Activated CD8-positive, alpha-beta T cell treated with anti-CD3 and anti-CD28 coated beads for 36 hours (primary cell): ENCODE data around the gene SAMD9. TPM values are rescaled to one million over a fixed set of nuclear protein-coding genes. Genes with fewer than 3 reads are reported as not detected.

ENCODE experiments used
- ATAC-seq: fragments of 200-7000 bp; cut with Tn5 transposase; one replicate; pipeline ENCODE4 v1.10.0; 2021; ENCODE audit warnings: mild to moderate bottlenecking, moderate library complexity
- CTCF ChIA-PET: fragments of 350-600 bp; sonication (Branson Sonifier 250); formaldehyde crosslinking; loops from one replicate; lab custom pipeline; 2021; ENCODE audit warnings: antibody characterized with exemption; lab: Charles Lee
- POLR2A ChIA-PET: fragments of 350-600 bp; sonication (Branson Sonifier 250); formaldehyde crosslinking; loops from one replicate; lab custom pipeline; 2021; ENCODE audit warnings: antibody characterized with exemption; lab: Charles Lee
- DNase-seq: peaks from one replicate; pipeline ENCODE4 v3.0.0-alpha.2; 2020
- H3K27ac Mint-ChIP-seq: one replicate; pipeline ENCODE4 v1.8.0; 2021; ENCODE audit warnings: mild to moderate bottlenecking, mixed read lengths
- H3K27me3 Mint-ChIP-seq: one replicate; pipeline ENCODE4 v1.8.0; 2021; ENCODE audit warnings: mixed read lengths
- H3K36me3 Mint-ChIP-seq: one replicate; pipeline ENCODE4 v1.8.0; 2021; ENCODE audit warnings: low read depth, mixed read lengths
- H3K4me1 Mint-ChIP-seq: one replicate; pipeline ENCODE4 v1.8.0; 2021; ENCODE audit warnings: low read depth, mixed read lengths
- H3K4me3 Mint-ChIP-seq: one replicate; pipeline ENCODE4 v1.8.0; 2021; ENCODE audit warnings: mild to moderate bottlenecking, moderate library complexity, mixed read lengths
- H3K9me3 Mint-ChIP-seq: one replicate; pipeline ENCODE4 v1.8.0; 2021; ENCODE audit warnings: mixed read lengths
- CTCF ChIP-seq: fragments of 200-600 bp; IDR thresholded peaks from one replicate; pipeline ENCODE4 v1.8.0; 2022; ENCODE audit warnings: antibody characterized with exemption, mild to moderate bottlenecking
- intact Hi-C: fragments of 100-400 bp; cut with micrococcal nuclease; formaldehyde crosslinking; loops from one replicate; pipeline ENCODE4 v1.10.0; 2022
- total RNA-seq, 2 experiments: library from RNA; stranded (reverse); gene quantifications; one replicate each; pipeline ENCODE4 v1.2.3, GENCODE V29; 2021

Gene SAMD9
- total RNA-seq, 2 experiments from 2014 or later, result 13.6 to 14.6 TPM

DNA sequence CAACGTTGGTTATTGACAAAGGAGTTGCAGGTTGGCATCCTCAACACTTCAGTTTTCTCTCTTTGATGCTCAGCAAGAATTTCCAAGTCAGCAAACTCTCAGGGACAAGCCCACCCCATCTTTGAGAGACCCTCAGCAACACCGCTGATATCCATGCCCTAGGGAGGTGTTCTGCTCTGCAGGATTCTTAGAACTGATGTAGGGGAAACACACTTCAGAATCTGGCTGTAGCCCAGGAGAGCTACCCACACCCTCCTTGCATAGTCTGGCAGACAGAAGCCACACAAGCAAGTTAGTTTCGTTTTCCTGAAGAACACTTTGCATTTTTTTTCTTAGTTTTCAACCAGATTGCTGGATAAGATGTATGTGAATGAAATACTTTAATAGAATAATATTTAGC lies 29.6 kb upstream of the SAMD9 start:
- Mint-ChIP-seq H3K4me3 (peak overlapping the region; percentile 84), H3K27ac (peak overlapping the region; percentile 87), H3K36me3 (peaks cover 17% of the 10 kb centered on the region), H3K4me1 (peaks cover 29% of the 10 kb centered on the region), H3K27me3 (no peaks in the 10 kb centered on the region), H3K9me3 (peaks cover 2% of the 10 kb centered on the region)
- ChIA-PET CTCF (no interaction called here), POLR2A (interaction anchor here (1.1 kb wide), 1 partner anchor 69 kb away, joined by 3 read pairs; no protein-coding TSS in a partner anchor)
- no peak for TF ChIP-seq CTCF
- peak; percentile 92 for ATAC-seq
- DNase-seq, result peak; percentile 63
- intact Hi-C loops, result no loop called here

DNA sequence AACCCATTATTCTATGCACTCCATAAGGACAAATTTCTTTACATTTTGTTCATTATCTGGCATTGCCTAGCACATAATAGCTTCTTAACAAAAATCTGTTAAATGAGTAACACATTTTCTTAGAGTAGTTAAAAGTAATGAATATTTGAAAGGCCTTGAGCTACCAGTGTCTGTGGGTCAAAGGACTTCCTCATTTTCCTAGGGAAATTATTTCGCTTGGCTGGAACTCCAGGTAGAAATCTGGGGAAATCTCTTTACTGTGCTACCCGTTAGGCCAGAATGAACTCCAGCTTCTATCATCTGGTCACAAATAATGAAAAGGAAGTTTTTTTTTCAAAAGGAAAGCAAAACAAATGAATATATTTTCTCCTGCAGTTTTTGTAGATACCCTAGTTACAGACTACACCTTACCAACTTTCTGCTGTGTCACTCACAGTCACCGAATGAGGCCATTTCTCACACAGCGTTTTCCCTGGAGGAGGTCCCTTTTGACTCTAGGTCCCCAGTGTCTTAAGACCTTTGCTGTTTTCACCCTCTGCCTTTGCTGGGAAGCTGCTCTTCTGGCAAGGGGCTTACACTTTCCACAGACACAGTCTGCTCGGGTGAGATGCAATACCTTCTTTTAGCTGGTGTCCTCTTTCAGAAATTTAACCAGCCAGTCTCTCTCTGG lies 28.8 kb upstream of the SAMD9 start:
- DNase-seq (peak; percentile 19), ATAC-seq (peak; percentile 40)
- Mint-ChIP-seq H3K4me3 (peak overlapping the region; percentile 84), H3K27ac (peak overlapping the region; percentile 87), H3K4me1 (peaks cover 29% of the 10 kb centered on the region), H3K27me3 (no peaks in the 10 kb centered on the region), H3K9me3 (peaks cover 2% of the 10 kb centered on the region), H3K36me3 (peaks cover 17% of the 10 kb centered on the region)
- intact Hi-C loops, result no loop called here
- ChIA-PET POLR2A (interaction anchor here (1.1 kb wide), 1 partner anchor 68 kb away, joined by 3 read pairs; no protein-coding TSS in a partner anchor), CTCF (interaction anchor here (1.7 kb wide), 1 partner anchor 16 kb away, joined by 5 read pairs; no protein-coding TSS in a partner anchor)
- TF ChIP-seq CTCF, result no peak

DNA sequence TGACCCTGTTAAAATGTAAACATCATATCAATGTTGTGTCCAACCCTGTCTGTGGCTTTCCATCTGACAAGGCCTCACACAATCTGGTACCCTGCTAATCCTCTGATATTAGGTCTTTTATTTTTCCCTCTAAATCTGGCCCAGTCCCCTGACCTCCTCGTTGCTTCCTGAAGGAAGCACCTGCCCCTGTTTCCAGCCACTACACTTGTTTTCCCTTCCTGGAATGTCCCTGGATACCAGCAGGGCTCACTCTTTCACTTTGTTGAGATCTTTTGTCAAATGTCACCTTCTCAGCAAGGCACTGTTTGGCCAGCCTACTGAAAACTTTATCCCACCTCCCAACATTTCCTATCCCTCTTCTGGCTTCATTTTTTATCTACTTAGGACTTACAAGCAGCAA lies 28.3 kb upstream of the SAMD9 start:
- no peak overlapping the region for H3K4me3 Mint-ChIP-seq
- intact Hi-C loops, result no loop called here
- POLR2A ChIA-PET, result no interaction called here

GRCh38 chr7:93145354-93145753 lies 27.6 kb upstream of the SAMD9 start:
- Mint-ChIP-seq H3K4me3 (no peak overlapping the region), H3K36me3 (peaks cover 17% of the 10 kb centered on the region), H3K4me1 (peaks cover 29% of the 10 kb centered on the region), H3K9me3 (peaks cover 2% of the 10 kb centered on the region), H3K27me3 (no peaks in the 10 kb centered on the region), H3K27ac (no peak overlapping the region)
- DNase-seq (no peak), ATAC-seq (no peak)
- intact Hi-C loops, result no loop called here
- TF ChIP-seq CTCF, result no peak
- ChIA-PET CTCF (interaction anchor here (0.9 to 1.7 kb wide), 5 partner anchors 8 to 83 kb away, joined by 3 to 5 read pairs (median 3); no protein-coding TSS in a partner anchor), POLR2A (interaction anchor here (1.4 kb wide), 1 partner anchor 28 kb away, joined by 4 read pairs; the partner anchor contains the start of gene SAMD9)

More for the DNA sequence above, 28.3 kb upstream of the SAMD9 start:
- H3K4me1 Mint-ChIP-seq, result peaks cover 29% of the 10 kb centered on the region
- peaks cover 17% of the 10 kb centered on the region for H3K36me3 Mint-ChIP-seq
- H3K27ac Mint-ChIP-seq, result peak overlapping the region; percentile 5
- no peak for TF ChIP-seq CTCF
- ATAC-seq (no peak), DNase-seq (no peak)
- peaks cover 2% of the 10 kb centered on the region for H3K9me3 Mint-ChIP-seq
- CTCF ChIA-PET, result interaction anchor here (1.7 kb wide), 1 partner anchor 15 kb away, joined by 5 read pairs; no protein-coding TSS in a partner anchor
- H3K27me3 Mint-ChIP-seq, result no peaks in the 10 kb centered on the region

DNA sequence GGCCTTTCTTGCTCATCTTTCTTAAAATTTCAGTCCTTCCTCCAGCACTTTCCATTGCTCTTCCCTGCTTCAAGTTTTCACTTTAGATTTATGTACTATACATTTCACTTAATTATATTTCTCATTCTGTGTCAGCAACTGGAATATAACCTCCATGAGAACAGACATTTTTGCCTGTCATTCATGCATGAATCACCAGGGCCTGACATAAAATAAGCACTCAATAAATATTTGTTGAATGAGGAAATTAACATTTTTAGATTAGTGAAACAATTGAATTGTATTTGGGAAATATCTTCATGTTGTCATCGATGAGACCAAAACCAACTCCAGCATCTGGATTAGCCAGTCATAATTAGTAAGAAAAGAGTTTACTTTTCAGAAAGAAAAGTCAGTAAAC lies 24.3 kb upstream of the SAMD9 start:
- Mint-ChIP-seq H3K27me3 (no peaks in the 10 kb centered on the region), H3K4me3 (no peak overlapping the region), H3K4me1 (peaks cover 15% of the 10 kb centered on the region), H3K36me3 (peaks cover 29% of the 10 kb centered on the region), H3K27ac (no peak overlapping the region), H3K9me3 (peaks cover 7% of the 10 kb centered on the region)
- POLR2A ChIA-PET, result no interaction called here
- CTCF ChIA-PET, result no interaction called here
- intact Hi-C loops, result no loop called here
- DNase-seq, result no peak
- no peak for TF ChIP-seq CTCF
- no peak for ATAC-seq
